Karpas-422 (cell line): ENCODE results near the gene ITPR1. TPM values are rescaled to one million over a fixed set of nuclear protein-coding genes. Genes with fewer than 3 reads are reported as not detected.

ENCODE experiments used
- DNase-seq: peaks from one replicate; pipeline ENCODE4 v3.0.0-alpha.2; 2015
- H2AFZ ChIP-seq: fragments of 200-600 bp; sonication (generic); 2 replicates; pipeline ENCODE4 v1.6.1; 2014; ENCODE audit warnings: antibody characterized with exemption, low read length, mixed read lengths
- H3K27ac ChIP-seq: fragments of 200-600 bp; sonication (generic); 2 replicates; pipeline ENCODE4 v1.5.1; 2014; ENCODE audit warnings: mild to moderate bottlenecking, low read length, moderate library complexity
- H3K27me3 ChIP-seq: fragments of 200-600 bp; sonication (generic); 2 replicates; pipeline ENCODE4 v1.6.1; 2014; ENCODE audit warnings: low read length, mixed read lengths
- H3K36me3 ChIP-seq: fragments of 200-600 bp; sonication (generic); 2 replicates; pipeline ENCODE4 v1.6.1; 2014; ENCODE audit warnings: low read length, mixed read lengths; ENCODE audit not compliant: insufficient read depth
- H3K4me1 ChIP-seq: fragments of 200-600 bp; sonication (generic); 2 replicates; pipeline ENCODE4 v1.6.1; 2014; ENCODE audit warnings: mild to moderate bottlenecking, low read length, mixed read lengths
- H3K4me2 ChIP-seq: fragments of 200-600 bp; sonication (generic); 2 replicates; pipeline ENCODE4 v1.6.1; 2014; ENCODE audit warnings: low read length, low read depth, mild to moderate bottlenecking; ENCODE audit not compliant: poor library complexity, severe bottlenecking
- H3K4me3 ChIP-seq: fragments of 200-600 bp; sonication (generic); 2 replicates; pipeline ENCODE4 v1.5.1; 2014; ENCODE audit warnings: mild to moderate bottlenecking, antibody characterized with exemption, low read length, mixed read lengths
- H3K79me2 ChIP-seq: fragments of 200-600 bp; sonication (generic); 2 replicates; pipeline ENCODE4 v1.6.1; 2014; ENCODE audit warnings: mild to moderate bottlenecking, low read length, mixed read lengths
- H3K9ac ChIP-seq: fragments of 200-600 bp; sonication (generic); 2 replicates; pipeline ENCODE4 v1.6.0; 2014; ENCODE audit warnings: low read length
- H3K9me2 ChIP-seq: fragments of 200-600 bp; sonication (generic), shearing (Covaris generic); replicated peaks from 2 replicates; pipeline ENCODE4 v1.6.0; 2014; ENCODE audit warnings: mild to moderate bottlenecking, low read length, moderate library complexity; ENCODE audit not compliant: insufficient read depth
- H3K9me3 ChIP-seq: fragments of 300-700, 200-600 bp; sonication (generic); 2 replicates; pipeline ENCODE4 v1.6.1; 2014; ENCODE audit warnings: low read length, mixed read lengths
- H4K20me1 ChIP-seq: fragments of 200-600 bp; sonication (generic); 2 replicates; pipeline ENCODE4 v1.6.1; 2014; ENCODE audit warnings: mild to moderate bottlenecking, antibody characterized with exemption, low read length, low read depth; ENCODE audit not compliant: insufficient read depth
- total RNA-seq: library from RNA; depleted of rRNA; stranded (reverse); fragments of >200 nt; shearing (Covaris generic); gene quantifications from 2 replicates; pipeline ENCODE4 v1.2.3, GENCODE V29; 2014; ENCODE audit warnings: low replicate concordance

The ITPR1 gene
- total RNA-seq, 1 experiment from 2014 or later = 18.2 TPM

DNA sequence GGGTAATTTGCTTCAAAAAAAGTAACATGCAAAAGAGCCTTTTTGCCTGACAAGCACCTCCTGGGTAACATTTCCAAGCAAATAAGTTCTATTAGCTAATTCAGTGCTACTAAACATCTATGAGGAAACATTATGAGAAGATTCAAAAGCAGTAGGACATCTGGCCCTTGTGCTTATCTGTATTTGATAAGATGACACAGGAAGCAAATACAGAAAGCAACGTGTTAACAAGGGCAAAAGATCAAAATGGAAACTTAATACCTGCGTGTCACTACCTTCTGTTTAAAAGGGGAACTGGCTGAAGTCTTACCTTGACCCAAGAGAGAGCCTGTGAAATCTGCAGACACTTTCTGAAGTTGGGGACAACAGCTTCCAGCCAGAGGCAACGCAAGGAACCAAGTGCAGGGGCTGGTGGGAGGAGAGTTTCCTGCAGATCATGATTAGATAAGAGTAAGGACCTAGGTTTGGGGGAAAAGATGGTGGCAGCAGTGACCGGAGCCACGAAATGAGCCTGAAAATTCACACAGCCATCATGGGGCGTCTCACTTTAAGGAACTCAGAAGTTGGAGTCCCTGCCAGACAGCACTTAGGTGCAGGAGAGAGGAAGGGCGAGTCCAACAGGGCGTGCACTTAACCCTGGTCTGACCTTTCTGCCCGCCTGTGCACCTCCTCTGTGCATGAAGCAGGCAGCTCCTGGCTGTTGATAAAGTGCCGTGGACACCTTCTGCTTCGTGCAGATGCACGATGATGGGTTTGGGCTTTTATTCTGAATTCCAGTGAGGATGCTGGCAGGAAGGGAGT is 332.5 kb downstream of the ITPR1 start:
- Histone ChIP-seq H4K20me1 (peaks cover 7% of the 10 kb centered on the region; the same call in 1 of the 2 replicates), H3K9me2 (no peaks in the 10 kb centered on the region), H3K4me1 (peaks cover 6% of the 10 kb centered on the region), H3K9me3 (no peaks in the 10 kb centered on the region), H3K4me2 (no peak overlapping the region), H3K27me3 (no peaks in the 10 kb centered on the region), H2AFZ (no peak overlapping the region), H3K4me3 (no peak overlapping the region), H3K9ac (no peak overlapping the region), H3K36me3 (no peaks in the 10 kb centered on the region), H3K27ac (no peak overlapping the region), H3K79me2 (no peaks in the 10 kb centered on the region)
- no peak for DNase-seq

DNA sequence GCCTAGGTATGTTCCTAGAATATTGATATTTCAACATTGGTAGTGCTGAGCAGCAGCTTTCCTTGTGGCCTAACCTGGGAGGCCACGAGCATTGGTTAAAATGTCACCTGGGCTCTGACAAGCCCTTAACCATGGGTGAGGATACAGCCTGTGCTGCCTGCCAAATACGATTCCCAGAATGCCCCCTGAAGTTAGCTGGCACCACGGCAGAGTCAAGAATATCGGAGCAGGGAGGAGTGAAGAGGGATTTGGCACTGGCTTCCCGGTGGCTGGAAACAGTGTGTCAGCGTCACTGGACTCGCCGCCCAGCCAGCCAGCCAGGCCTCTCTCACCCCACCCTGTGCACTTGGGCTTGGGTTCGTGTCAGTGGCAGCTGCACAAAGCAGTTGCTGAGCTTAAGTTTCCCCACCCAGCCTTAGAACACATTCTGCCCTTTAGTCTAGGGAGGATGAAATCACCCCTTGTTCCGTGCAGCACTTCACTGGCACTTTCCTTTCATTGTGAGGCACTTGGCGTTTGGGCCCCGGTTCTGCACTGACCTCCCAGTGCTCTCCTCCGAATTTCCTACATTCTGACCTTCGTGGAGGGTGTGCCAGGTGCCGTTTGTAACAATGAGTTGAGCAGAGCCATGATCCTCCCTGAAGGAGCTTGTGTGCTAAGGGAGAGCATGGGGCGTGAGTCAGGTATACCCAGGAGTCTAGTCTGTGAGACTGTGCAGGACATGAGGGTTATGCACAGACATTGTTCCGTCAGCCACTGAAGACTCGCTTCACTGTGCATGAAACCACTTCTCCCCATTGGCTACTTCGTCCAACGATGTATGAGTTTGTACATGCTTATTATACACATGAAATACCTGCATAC is 333.3 kb downstream of the ITPR1 start:
- H3K27me3 ChIP-seq = no peaks in the 10 kb centered on the region
- H3K4me2 ChIP-seq = no peak overlapping the region
- no peaks in the 10 kb centered on the region for H3K9me3 ChIP-seq
- H3K36me3 ChIP-seq = no peaks in the 10 kb centered on the region
- no peaks in the 10 kb centered on the region for H3K9me2 ChIP-seq
- H4K20me1 ChIP-seq = peaks cover 8% of the 10 kb centered on the region; the same call in 1 of the 2 replicates
- DNase-seq = no peak
- H3K4me3 ChIP-seq = no peak overlapping the region
- H3K27ac ChIP-seq = no peak overlapping the region
- no peak overlapping the region for H2AFZ ChIP-seq
- peaks cover 15% of the 10 kb centered on the region for H3K4me1 ChIP-seq
- no peaks in the 10 kb centered on the region for H3K79me2 ChIP-seq
- H3K9ac ChIP-seq = no peak overlapping the region

DNA sequence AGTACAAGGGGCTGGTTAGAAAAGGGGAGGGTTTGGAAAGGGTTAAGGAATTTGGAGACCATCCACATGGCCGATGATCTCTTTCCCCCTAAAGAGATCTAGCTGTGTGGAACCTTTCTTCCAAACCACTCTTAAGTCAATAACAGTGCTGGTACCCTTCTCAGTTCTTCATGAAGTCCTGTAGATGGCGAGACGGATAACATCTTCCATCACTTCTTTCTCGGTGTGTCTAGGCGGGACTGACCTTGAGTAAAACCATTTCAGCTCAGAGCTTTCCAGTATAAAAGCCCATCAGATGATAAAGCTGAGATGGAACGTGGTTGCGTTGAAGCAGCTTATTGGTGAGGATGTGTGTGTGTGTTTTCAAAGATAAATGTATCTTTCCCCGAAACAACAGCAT is 334.6 kb downstream of the ITPR1 start:
- no peak for DNase-seq
- H3K27me3 ChIP-seq = no peaks in the 10 kb centered on the region
- H3K4me3 ChIP-seq = no peak overlapping the region
- no peaks in the 10 kb centered on the region for H3K9me2 ChIP-seq
- H3K4me1 ChIP-seq = peaks cover 16% of the 10 kb centered on the region
- H3K9ac ChIP-seq = no peak overlapping the region
- peaks cover 8% of the 10 kb centered on the region; the same call in 1 of the 2 replicates for H4K20me1 ChIP-seq
- H3K27ac ChIP-seq = no peak overlapping the region
- H3K9me3 ChIP-seq = no peaks in the 10 kb centered on the region
- H3K4me2 ChIP-seq = no peak overlapping the region
- H2AFZ ChIP-seq = no peak overlapping the region
- H3K36me3 ChIP-seq = no peaks in the 10 kb centered on the region
- no peaks in the 10 kb centered on the region for H3K79me2 ChIP-seq

DNA sequence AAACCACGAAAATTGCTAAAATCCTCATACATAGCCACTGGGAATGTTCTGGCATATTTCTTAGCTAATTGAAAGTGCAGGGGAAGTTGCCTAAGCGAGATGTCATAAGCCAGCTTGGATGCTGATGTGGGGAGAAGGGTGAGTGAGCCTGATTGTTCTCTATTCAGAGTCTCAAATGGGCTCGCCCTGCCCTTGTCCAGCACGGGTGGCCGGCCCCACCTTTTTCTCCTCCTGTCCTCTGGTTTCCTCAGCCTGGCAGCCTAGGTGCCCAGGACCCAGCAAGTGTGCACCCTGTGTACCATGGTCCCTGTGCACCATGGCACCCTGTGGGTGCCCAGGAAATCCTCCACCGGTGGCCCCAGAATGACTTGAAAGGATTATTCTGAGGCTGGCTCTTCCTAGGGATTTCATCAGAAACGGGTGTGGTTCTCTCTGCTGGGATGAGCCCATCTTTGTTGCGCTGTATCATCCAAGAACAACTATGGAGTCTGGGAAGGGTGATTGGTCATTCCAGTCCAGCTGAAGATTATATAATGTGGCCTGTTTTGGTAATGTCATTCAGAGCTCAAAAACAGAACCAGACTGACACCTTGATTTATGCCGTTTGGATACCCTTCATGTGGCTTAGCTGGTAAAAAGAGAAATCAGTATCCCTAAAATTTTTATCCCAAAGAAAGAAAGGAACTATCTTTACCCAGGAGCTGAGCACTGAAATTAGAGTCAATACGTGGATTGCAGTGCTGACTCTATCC is 335.3 kb downstream of the ITPR1 start:
- no peak overlapping the region for H3K9ac ChIP-seq
- DNase-seq = no peak
- no peaks in the 10 kb centered on the region for H3K27me3 ChIP-seq
- no peak overlapping the region for H3K4me2 ChIP-seq
- no peak overlapping the region for H3K27ac ChIP-seq
- peaks cover 8% of the 10 kb centered on the region; the same call in 1 of the 2 replicates for H4K20me1 ChIP-seq
- peaks cover 16% of the 10 kb centered on the region for H3K4me1 ChIP-seq
- no peak overlapping the region for H3K4me3 ChIP-seq
- H3K9me2 ChIP-seq = no peaks in the 10 kb centered on the region
- no peaks in the 10 kb centered on the region for H3K9me3 ChIP-seq
- H3K36me3 ChIP-seq = no peaks in the 10 kb centered on the region
- no peaks in the 10 kb centered on the region for H3K79me2 ChIP-seq
- no peak overlapping the region for H2AFZ ChIP-seq

DNA sequence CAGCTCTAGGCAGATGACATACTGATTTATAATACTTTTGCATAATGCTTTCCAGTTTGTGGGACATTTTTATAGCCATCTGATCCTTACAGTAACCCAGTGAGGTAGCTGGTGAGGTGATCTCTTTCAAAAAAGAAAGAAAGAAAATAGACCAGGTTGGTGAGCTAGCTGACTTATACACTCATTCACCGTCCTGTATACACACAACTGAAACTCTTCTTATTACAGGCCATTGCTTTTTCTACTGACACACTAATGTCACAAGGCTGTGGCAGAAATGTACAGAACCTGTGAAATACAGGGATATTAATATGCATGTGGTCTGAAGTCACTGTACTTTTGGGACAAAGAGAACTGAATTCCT is 335.9 kb downstream of the ITPR1 start:
- Histone ChIP-seq H3K9me2 (no peaks in the 10 kb centered on the region), H3K9ac (no peak overlapping the region), H4K20me1 (peaks cover 8% of the 10 kb centered on the region; the same call in 1 of the 2 replicates), H3K4me3 (no peak overlapping the region), H3K79me2 (no peaks in the 10 kb centered on the region), H2AFZ (no peak overlapping the region), H3K27ac (no peak overlapping the region), H3K4me1 (peaks cover 16% of the 10 kb centered on the region), H3K27me3 (no peaks in the 10 kb centered on the region), H3K9me3 (no peaks in the 10 kb centered on the region), H3K4me2 (no peak overlapping the region), H3K36me3 (no peaks in the 10 kb centered on the region)
- no peak for DNase-seq

DNA sequence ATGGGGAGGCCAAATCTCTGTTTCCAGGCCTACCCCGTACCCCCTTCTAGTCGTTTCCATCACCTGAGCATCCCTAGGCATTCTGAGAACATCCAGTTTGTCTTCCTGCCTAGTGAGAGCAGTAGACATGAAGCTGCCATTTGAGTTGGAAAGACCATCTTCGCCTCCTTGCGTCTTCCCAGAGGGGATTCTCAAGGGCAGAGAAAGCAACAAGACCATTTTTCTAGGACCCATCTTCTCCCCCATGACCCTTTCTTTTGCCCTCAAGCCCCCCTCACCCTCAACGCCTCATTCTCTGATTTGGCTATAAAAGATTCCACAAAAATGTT is 337.4 kb downstream of the ITPR1 start:
- Histone ChIP-seq H3K79me2 (no peaks in the 10 kb centered on the region), H3K36me3 (no peaks in the 10 kb centered on the region), H3K9me3 (no peaks in the 10 kb centered on the region), H3K27me3 (no peaks in the 10 kb centered on the region), H4K20me1 (peaks cover 8% of the 10 kb centered on the region; the same call in 1 of the 2 replicates), H3K4me3 (no peak overlapping the region), H3K27ac (no peak overlapping the region), H2AFZ (no peak overlapping the region), H3K4me2 (peak overlapping the region; percentile 35), H3K4me1 (peaks cover 12% of the 10 kb centered on the region), H3K9ac (no peak overlapping the region), H3K9me2 (no peaks in the 10 kb centered on the region)
- no peak for DNase-seq

DNA sequence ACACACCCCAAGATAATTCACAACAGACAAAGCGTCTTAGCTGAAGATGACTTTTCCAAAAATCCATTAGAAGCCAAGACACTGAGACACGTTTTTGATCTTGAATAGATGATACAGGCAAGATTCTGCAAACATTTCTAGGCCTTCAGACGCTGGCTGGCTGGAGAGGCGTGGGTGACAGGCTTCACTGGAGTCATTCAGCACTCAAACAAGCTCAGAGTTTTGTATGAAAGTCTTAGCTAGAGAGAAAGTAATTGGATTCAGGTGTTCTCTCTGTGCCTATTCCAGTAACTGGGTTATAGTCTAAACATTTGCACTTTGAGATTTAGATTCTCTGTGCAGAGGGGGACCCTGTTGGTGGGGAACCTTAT is 338.4 kb downstream of the ITPR1 start:
- Histone ChIP-seq H3K9ac (no peak overlapping the region), H3K9me2 (no peaks in the 10 kb centered on the region)

DNA sequence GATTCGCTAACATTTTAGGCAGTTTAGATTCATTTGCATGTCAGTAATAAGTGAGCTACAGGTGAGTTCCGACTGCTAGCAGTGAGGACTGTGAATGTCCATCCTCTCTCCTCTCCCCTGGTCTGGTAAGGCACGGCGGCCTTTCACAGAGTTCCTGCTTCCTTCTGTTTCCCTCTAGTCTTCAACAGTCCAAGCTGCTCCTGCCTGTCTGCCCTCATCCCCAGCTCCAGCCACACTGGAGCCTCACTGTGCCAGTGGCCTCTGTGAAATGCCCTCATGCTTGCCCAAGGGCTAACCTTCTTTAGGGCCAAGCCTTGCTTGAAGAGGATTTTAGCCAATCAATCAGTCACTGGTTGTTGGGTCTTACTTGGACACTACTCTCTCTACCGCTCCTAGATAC is 340.3 kb downstream of the ITPR1 start:
- H3K36me3 ChIP-seq = no peaks in the 10 kb centered on the region
- H4K20me1 ChIP-seq = peaks cover 4% of the 10 kb centered on the region; the same call in 1 of the 2 replicates
- no peak overlapping the region for H3K9ac ChIP-seq
- no peaks in the 10 kb centered on the region for H3K79me2 ChIP-seq
- no peaks in the 10 kb centered on the region for H3K9me2 ChIP-seq
- no peak overlapping the region for H3K4me2 ChIP-seq
- no peaks in the 10 kb centered on the region for H3K9me3 ChIP-seq
- H3K27me3 ChIP-seq = no peaks in the 10 kb centered on the region
- DNase-seq = no peak
- H2AFZ ChIP-seq = no peak overlapping the region
- H3K4me1 ChIP-seq = peaks cover 12% of the 10 kb centered on the region
- H3K4me3 ChIP-seq = no peak overlapping the region
- no peak overlapping the region for H3K27ac ChIP-seq

More for the DNA sequence above, 338.4 kb downstream of the ITPR1 start:
- Histone ChIP-seq H3K36me3 (no peaks in the 10 kb centered on the region), H3K27me3 (no peaks in the 10 kb centered on the region), H3K9me3 (no peaks in the 10 kb centered on the region), H3K4me2 (peak overlapping the region; percentile 35), H3K4me3 (no peak overlapping the region), H4K20me1 (peaks cover 8% of the 10 kb centered on the region; the same call in 1 of the 2 replicates), H3K27ac (no peak overlapping the region), H2AFZ (no peak overlapping the region), H3K4me1 (peaks cover 12% of the 10 kb centered on the region), H3K79me2 (no peaks in the 10 kb centered on the region)
- no peak for DNase-seq
